IMR-90 (cell line): ENCODE measurements around the gene RAB39A. TPM values are rescaled to one million over a fixed set of nuclear protein-coding genes. Genes with fewer than 3 reads are reported as not detected.

ENCODE experiments used
- ATAC-seq: fragments of 200-7000 bp; cut with Tn5 transposase; 2 replicates; pipeline ENCODE4 v1.9.1; 2020; ENCODE audit warnings: low read depth, mild to moderate bottlenecking, moderate library complexity
- BruUV-seq: library from RNA; stranded (reverse); fragments of 400-500 nt; replicated peaks from 2 replicates; lab custom pipeline; 2021; lab: Mats Ljungman, UMichigan
- CTCF ChIA-PET: fragments of 300-600 bp; formaldehyde crosslinking; extraction: SDS; loops from one replicate; lab custom pipeline; 2021; ENCODE audit warnings: antibody characterized with exemption; lab: Yijun Ruan, JAX
- POLR2A ChIA-PET: fragments of 300-600 bp; sonication (Branson Sonifier 250); formaldehyde crosslinking; loops from one replicate; lab custom pipeline; 2022; ENCODE audit warnings: antibody characterized with exemption; ENCODE audit not compliant: unreplicated experiment; lab: Charles Lee
- DNase-seq: peaks from one replicate; pipeline ENCODE4 v3.0.0; 2013
- H2AFZ ChIP-seq: replicated peaks from 2 replicates; pipeline ENCODE3; 2013; ENCODE audit warnings: low read length, mild to moderate bottlenecking; ENCODE audit not compliant: poor library complexity
- H2AK5ac ChIP-seq: 2 replicates; pipeline ENCODE4 v1.6.1; 2013; ENCODE audit warnings: low read depth, low read length, inconsistent platforms
- H2AK9ac ChIP-seq: replicated peaks from 2 replicates; pipeline ENCODE3; 2013; ENCODE audit warnings: mild to moderate bottlenecking, low read depth, low read length, moderate library complexity; ENCODE audit not compliant: poor library complexity
- H2BK120ac ChIP-seq: 2 replicates; pipeline ENCODE4 v1.6.1; 2013; ENCODE audit warnings: low read depth, low read length, inconsistent platforms
- H2BK15ac ChIP-seq: 3 replicates; pipeline ENCODE4 v1.6.1; 2013; ENCODE audit warnings: low read depth, low read length, inconsistent platforms
- H2BK20ac ChIP-seq: 2 replicates; pipeline ENCODE4 v1.6.1; 2013; ENCODE audit warnings: low read depth, mild to moderate bottlenecking, inconsistent platforms, low read length, moderate library complexity
- H2BK5ac ChIP-seq: 2 replicates; pipeline ENCODE4 v1.6.1; 2013; ENCODE audit warnings: mild to moderate bottlenecking, low read depth, low read length, inconsistent platforms; ENCODE audit not compliant: poor library complexity, severe bottlenecking
- H3K14ac ChIP-seq: replicated peaks from 2 replicates; pipeline ENCODE4 v1.6.1; 2013; ENCODE audit warnings: low read depth, low read length, inconsistent platforms
- H3K18ac ChIP-seq: 2 replicates; pipeline ENCODE4 v1.6.1; 2013; ENCODE audit warnings: low read depth, low read length, control low read depth
- H3K23ac ChIP-seq: 2 replicates; pipeline ENCODE4 v1.6.1; 2013; ENCODE audit warnings: low read depth, low read length, inconsistent platforms
- H3K27ac ChIP-seq: 2 replicates; pipeline ENCODE4 v1.5.1; 2013; ENCODE audit warnings: mild to moderate bottlenecking, control low read depth, low read length; ENCODE audit not compliant: insufficient read depth
- H3K27me3 ChIP-seq: 2 replicates; pipeline ENCODE4 v1.6.1; 2013; ENCODE audit warnings: low read length; ENCODE audit not compliant: control insufficient read depth, insufficient read depth
- H3K36me3 ChIP-seq: 2 replicates; pipeline ENCODE4 v1.6.1; 2013; ENCODE audit warnings: low read length, mixed read lengths; ENCODE audit not compliant: control insufficient read depth, insufficient read depth
- H3K4ac ChIP-seq: 2 replicates; pipeline ENCODE4 v1.6.1; 2013; ENCODE audit warnings: low read depth, low read length, inconsistent platforms
- H3K4me1 ChIP-seq: 2 replicates; pipeline ENCODE4 v1.6.1; 2013; ENCODE audit warnings: low read length, mixed read lengths; ENCODE audit not compliant: control insufficient read depth, insufficient read depth
- H3K4me2 ChIP-seq: 2 replicates; pipeline ENCODE4 v1.6.1; 2013; ENCODE audit warnings: low read depth, mild to moderate bottlenecking, control low read depth, low read length, moderate library complexity
- H3K4me3 ChIP-seq: 2 replicates; pipeline ENCODE4 v1.5.1; 2013; ENCODE audit warnings: low read depth, mild to moderate bottlenecking, control low read depth, low read length, moderate library complexity; ENCODE audit not compliant: insufficient read depth
- H3K56ac ChIP-seq: 2 replicates; pipeline ENCODE4 v1.6.1; 2013; ENCODE audit warnings: low read length, inconsistent platforms; ENCODE audit not compliant: insufficient read depth; ENCODE audit errors: extremely low read depth
- H3K79me1 ChIP-seq, 2 experiments: 2 replicates each; pipeline ENCODE4 v1.6.1; 2013; ENCODE audit warnings: low read length in 2 of 2, inconsistent platforms in 1 of 2, low read depth in 1 of 2
- H3K9ac ChIP-seq: 2 replicates; pipeline ENCODE4 v1.6.1; 2013; ENCODE audit warnings: low read depth, low read length, control low read depth
- H3K9me1 ChIP-seq: 2 replicates; pipeline ENCODE4 v1.6.1; 2013; ENCODE audit warnings: low read length, inconsistent platforms; ENCODE audit not compliant: insufficient read depth
- H3K9me3 ChIP-seq: 2 replicates; pipeline ENCODE4 v1.6.1; 2013; ENCODE audit warnings: low read length; ENCODE audit not compliant: control insufficient read depth, insufficient read depth
- H4K20me1 ChIP-seq: 2 replicates; pipeline ENCODE4 v1.6.1; 2013; ENCODE audit warnings: low read length, inconsistent platforms; ENCODE audit not compliant: insufficient read depth
- H4K5ac ChIP-seq: 2 replicates; pipeline ENCODE4 v1.6.1; 2013; ENCODE audit warnings: mild to moderate bottlenecking, low read depth, low read length, control low read depth
- H4K8ac ChIP-seq, 2 experiments: 2 replicates each; pipeline ENCODE4 v1.6.1; 2013; ENCODE audit warnings: low read depth in 2 of 2, low read length in 2 of 2, control low read depth in 1 of 2, inconsistent platforms in 1 of 2
- H4K91ac ChIP-seq: 2 replicates; pipeline ENCODE4 v1.6.1; 2013; ENCODE audit warnings: low read depth, low read length, inconsistent platforms; ENCODE audit not compliant: insufficient read depth
- SMC3 ChIP-seq: fragments of 150-350 bp; IDR thresholded peaks from 2 replicates; pipeline ENCODE4 v1.6.1; 2016; ENCODE audit warnings: low read depth, mild to moderate bottlenecking, antibody characterized with exemption, low read length, moderate library complexity
- dilution Hi-C: fragments of 300-500 bp; cut with HindIII; formaldehyde crosslinking; loops from one replicate; pipeline ENCODE4 v1.14.3; 2018; ENCODE audit warnings: low sequenced_read_pairs; ENCODE audit not compliant: unreplicated experiment
- in situ Hi-C: fragments of 300-500 bp; cut with MboI; formaldehyde crosslinking; loops from 3 replicates; pipeline ENCODE4 v1.14.3; 2019; ENCODE audit warnings: low sequenced_read_pairs, inconsistent platforms, mixed read lengths
- intact Hi-C: fragments of 100-400 bp; cut with micrococcal nuclease; formaldehyde crosslinking; loops from 2 replicates; pipeline ENCODE4 v1.10.0; 2022
- polyA plus RNA-seq, 3 experiments: library from polyadenylated mRNA; depleted of rRNA; stranded (reverse); fragments of >200 nt; gene quantifications; 2 replicates each; pipeline ENCODE4 v1.2.3, GENCODE V29; 2012; ENCODE audit warnings: low replicate concordance in 1 of 3
- total RNA-seq: library from RNA; depleted of rRNA; stranded (reverse); fragments of >200 nt; gene quantifications from 2 replicates; pipeline ENCODE4 v1.2.3, GENCODE V29; 2012

The RAB39A gene
- total and polyA plus RNA-seq, 2 of the 4 experiments (the other 2 are of a cell fraction) = not detected

GRCh38 chr11:107969219-107969618 is 41.0 kb downstream of the RAB39A start:
- H2AFZ ChIP-seq = no peak overlapping the region
- no peak overlapping the region for H3K4me3 ChIP-seq
- dilution Hi-C loops (no loop called here), intact Hi-C loops (no loop called here), in situ Hi-C loops (no loop called here)
- no peak overlapping the region for H3K56ac ChIP-seq
- no peak overlapping the region for H2BK120ac ChIP-seq
- H3K18ac ChIP-seq = no peak overlapping the region
- ATAC-seq (no peak), DNase-seq (no peak)
- no peak overlapping the region for H3K4ac ChIP-seq
- no peak overlapping the region for H2AK5ac ChIP-seq
- no peaks in the 10 kb centered on the region for H3K36me3 ChIP-seq
- H3K4me1 ChIP-seq = no peaks in the 10 kb centered on the region
- no peaks in the 10 kb centered on the region for H3K79me1 ChIP-seq
- H4K8ac ChIP-seq = no peak overlapping the region
- H2BK5ac ChIP-seq = no peak overlapping the region
- no peak overlapping the region for H3K14ac ChIP-seq
- no peak overlapping the region for H4K5ac ChIP-seq
- H4K20me1 ChIP-seq = no peaks in the 10 kb centered on the region
- no peaks in the 10 kb centered on the region for H3K27me3 ChIP-seq
- no peak overlapping the region for H3K23ac ChIP-seq
- no peak overlapping the region for H4K91ac ChIP-seq
- no peak overlapping the region for H2BK20ac ChIP-seq
- no peaks in the 10 kb centered on the region for H3K9me3 ChIP-seq
- POLR2A ChIA-PET = no interaction called here
- no peak for TF ChIP-seq SMC3
- no peak overlapping the region for H2AK9ac ChIP-seq
- CTCF ChIA-PET = no interaction called here
- H3K4me2 ChIP-seq = no peak overlapping the region
- H3K9ac ChIP-seq = no peak overlapping the region
- no peaks in the 10 kb centered on the region for H3K9me1 ChIP-seq
- H2BK15ac ChIP-seq = no peak overlapping the region
- BruUV-seq = no TSS peak
- no peak overlapping the region for H3K27ac ChIP-seq
